GM18870 (cell line): Measurements from ENCODE around the gene GNB1.

Experiments used
- ATAC-seq: cut with Tn5 transposase; IDR thresholded peaks from one replicate; pipeline ENCODE4 v1.9.1; 2021; ENCODE audit warnings: moderate library complexity; ENCODE audit not compliant: unreplicated experiment

GNB1 gene

DNA sequence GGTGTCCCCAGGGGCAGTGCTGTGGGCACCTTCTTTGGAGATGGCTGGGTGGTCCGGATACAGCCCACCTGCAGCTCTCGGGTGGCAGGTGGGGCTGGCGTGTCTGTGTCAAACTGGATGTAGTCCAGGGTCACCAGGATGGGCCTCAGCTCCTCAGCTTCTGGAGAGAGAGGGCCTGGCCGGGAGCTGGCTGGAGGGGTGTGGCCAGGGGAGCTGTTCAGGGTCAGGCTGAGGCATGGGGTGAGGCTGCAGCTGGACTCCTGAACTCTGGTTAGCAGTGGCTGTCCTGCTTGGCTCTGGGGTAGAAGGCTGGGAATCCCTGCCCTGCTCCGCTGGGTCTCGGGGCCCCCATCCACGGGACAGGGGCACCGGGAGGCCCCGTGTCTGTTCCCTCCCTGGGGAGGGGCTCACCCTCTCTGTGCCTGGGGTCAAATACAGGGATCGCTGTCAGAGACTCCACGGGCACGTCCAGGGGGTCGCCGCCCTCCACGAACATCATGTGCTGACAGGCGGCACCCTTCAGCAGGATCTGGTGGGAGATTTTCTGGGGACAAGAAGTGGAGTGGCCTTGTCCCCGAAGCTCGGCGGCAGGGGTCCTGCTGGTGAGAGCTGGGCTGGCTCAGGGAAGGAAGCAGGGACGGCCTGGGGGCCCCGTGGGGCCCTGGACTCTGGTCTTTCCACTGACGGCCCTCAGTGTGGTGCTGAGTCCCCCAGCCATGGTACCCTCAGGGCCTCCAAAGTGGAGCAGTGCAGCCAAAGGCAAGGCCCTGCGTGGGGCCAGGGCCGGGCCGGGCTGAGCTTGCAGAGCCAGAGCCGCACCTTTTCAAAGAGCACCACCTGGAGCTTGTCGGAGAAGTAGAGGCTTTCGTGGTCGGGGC, 32.3 kb upstream of the GNB1 start:
- ATAC-seq = no peak

DNA sequence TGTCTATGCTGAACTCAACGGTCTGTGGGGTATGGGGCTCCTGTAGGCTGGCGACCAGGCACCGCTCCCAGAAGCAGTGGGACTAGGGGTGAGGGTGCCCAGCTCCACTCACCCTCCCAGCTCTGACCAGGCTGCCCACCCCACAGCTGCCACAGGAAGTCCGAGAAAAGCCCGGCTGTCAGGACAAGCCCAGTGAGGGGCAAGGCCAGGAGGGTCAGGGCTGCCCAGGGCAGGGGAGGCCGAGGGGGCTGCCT, 31.7 kb upstream of the GNB1 start:
- no peak for ATAC-seq

DNA sequence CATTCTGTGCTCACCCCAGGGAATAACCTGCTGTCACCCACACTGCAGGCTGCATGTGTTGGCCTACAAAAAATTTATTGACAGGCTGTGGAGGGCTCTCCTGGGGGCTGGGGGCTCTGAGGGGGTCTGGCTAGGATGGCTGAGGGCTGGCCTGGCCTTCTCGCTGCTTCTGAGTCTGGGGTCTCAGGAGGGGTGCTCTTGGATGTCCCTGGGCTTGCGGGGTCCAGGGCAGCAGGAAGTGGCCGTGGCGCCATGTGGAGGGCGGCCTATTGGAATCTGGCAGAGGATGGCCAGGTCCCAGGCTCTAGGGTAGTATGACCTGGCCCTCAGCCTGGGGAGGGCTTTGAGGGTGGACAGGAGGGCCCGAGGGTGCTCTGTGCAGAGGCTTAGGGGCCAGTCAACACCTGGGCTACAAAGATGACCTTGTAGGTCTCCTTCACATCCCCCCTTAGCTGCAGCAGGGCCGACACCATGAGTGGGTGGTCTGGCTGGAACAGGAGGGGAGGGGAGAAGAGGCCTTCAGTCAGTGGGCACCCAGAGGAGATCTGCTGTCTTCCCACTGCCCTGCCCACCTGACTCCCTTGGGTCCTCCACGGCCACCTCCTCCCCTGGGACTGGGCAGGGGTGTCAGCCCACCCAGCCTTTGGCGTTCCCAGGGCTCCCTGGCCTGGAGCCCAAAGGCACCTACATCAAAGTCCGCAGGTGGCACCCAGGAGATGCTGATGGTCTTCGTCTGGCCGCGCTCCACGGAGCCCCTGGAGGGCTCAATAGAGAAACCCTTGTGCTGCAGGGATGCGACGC, 31.2 kb upstream of the GNB1 start:
- ATAC-seq = no peak

DNA sequence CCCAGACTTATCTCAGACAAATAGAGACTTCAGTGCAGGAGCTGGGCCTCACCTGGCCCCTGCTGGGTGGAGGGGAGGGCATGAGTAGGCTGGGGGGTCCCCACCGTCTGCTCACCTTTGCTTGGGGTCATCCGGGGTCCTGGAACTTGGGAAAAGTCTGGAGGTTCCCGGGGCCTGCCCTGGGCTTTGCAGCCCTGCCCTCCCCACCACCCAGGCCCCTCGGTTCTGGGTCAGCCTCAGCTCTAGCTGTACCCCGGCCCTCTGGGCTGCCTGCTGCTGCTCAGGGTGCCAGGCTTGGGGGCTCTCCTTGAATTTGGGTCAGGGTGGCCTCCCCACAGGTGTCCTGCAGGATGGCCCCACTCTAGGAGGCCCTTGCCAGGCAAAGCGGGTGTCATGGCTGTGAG, 30.6 kb upstream of the GNB1 start:
- ATAC-seq = no peak

DNA sequence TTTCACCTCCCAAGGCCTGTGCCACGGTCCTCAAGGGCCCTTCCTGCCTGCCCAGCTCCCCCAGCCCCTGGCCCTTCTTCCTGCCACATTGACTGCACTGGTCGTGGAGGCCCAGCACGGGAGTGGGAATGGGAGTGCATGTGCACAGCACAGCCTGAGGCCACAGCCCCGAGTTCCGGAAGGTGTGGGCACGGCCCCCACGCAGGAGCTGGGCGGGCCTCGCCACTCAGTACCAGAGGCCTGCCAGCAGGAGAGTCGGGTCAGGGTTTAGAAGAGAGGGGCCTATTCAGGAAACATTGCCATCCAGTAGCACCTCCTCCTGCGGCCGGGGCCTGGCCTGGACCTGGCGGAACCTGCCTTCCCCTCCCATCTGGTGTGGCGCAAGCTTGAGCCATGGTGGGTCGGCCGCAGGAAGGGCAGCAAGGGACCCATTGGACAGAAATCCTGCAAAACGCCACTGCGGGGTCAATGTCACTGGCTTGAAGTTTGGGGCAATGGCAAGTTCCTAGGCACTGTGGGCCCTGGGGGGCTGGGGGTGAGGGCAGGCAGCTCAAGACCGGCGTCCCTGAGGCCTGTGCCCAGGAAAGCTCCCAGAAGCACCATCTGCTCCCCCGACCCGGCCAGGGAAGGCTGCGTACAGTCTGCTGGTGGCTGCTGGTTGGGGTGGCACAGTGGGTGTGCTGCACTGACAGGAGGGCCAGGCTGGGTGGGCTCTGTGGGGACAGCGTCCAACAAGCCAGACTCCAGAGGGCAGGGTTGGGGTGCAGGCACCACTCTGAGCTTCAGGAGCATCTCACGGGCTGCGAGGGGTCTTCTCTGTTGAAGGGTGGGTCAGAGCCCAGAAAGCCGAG, 29.9 kb upstream of the GNB1 start:
- ATAC-seq = no peak

DNA sequence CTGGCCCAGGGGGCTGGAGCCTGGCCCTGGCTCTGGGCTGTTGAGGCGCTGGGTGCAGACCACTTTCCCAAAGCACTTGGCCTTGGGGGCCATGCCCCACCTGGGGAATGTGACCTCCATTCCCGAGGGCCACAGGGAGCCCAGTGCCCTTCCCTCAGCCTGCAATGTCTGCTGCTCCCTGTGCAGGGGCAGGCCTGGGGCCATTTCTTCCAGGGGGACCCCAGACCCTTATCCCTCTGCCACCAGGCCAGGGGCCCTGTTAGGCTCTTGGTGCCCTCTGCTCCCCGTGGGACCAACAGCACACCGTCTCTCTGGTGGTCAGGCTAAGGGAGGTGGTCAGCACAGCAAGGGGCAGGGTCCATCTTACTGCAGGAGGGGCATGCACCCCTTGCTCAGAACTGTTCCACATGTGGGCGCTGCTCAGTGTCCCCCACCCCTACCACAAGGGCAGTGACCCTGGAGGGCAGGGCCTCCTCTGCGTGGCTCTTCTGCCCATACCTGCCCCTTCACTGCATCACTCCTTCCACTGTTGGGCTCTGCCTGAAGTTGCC, 29.2 kb upstream of the GNB1 start:
- no peak for ATAC-seq

DNA sequence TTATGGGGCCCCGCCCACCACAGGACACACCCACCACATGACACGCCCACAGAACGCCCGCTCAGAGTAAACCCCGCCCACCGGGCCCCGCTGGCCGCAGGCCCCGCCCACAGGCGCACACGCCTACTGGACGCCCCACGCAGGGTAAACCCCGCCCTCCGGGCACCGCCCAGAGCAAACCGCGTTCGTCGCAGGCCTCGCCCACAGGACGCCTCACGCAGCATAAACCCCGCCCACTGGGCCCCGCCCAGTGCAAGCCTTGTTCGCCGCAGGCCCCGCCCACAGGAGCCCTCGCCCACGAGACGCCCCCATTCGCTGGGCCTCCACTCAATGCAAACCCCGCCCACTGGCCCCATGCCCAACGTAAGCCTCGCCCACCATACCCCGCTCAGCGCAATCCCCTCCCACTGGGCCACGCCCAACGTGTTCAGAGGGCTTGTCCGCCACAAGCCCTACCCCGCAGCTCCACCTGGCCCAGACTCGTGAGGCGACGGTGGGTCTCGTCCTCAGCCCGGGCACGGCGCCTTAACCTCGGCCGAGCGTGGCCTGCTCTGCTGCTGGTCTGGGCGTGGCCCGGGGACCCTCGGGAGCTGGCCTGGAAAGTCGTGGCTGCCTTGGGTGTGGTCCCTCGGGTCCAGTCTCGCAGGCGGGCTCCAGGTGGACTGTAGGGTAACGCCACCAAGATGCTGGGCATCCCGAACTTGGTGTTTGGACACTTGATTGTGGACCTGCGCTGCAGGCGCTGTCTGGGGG, 28.6 kb upstream of the GNB1 start:
- peak; percentile 75 for ATAC-seq

DNA sequence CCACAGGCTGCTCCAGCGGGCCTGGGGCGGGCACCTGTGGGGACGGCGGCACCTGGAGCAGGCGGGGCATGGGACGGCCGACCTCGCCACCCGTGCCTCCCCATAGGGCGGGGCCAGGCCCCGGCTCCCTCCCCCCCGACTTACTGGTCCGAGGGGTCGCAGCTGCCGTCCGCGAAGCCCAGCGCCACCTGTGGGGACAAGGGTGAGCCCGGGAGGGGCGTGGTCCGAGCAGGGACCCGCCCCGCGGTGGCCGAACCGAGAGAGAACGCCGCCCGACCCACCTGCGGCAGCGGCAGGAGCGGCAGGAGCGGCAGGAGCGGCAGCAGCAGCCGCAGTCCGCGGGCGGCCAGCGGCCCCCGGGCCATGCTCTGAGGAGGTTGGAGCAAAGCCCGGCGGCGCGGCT, 28.0 kb upstream of the GNB1 start, which contains the start of gene TMEM52:
TSS of gene TMEM52 (minus strand) at position 379 of the 403 bp plus-strand sequence. CDS start at position 365, 14 bp downstream.
- ATAC-seq = peak; percentile 16

DNA sequence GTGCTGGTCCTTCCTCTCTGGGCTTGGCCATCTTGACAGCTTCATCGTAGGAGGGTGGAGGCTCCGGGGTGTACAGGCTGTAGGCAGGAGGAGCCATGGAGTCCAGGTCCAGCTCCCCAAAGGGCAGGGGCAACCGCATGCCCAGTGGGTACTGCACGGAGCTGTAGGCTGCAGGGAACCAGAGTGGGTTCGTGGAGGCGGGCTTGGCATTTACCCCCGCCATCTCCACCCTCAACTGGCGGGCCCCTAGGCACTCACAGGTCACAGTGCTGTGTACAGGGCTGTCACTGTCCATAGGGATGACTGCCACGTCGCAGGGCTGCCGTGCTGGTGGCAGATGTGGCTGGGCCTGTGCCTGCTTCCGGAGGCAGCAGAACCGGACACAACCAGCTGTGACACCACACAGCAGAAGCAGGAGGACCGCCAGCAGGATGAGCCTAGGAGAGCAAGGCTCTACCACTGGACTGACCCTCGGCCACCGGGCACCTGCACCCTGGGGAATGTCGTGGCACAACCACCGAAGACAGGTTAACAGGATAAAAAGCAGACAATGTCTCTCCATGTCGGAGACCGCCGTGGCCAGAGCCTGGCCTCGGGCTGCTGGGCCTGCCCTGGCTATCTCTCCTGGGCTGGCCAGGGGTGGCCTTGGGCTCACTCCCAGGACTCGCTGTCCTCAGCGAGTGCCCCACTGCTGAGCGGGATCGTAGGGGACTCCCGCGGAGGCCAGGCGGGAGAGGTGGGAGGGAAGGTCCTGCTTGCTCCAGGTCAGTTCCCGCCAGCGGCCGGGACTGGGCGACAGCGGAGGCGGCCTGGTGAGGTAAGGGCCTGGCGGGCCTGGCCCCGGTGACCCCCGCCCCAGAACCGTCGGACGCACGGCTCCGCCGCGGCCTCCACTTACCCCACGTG, 27.4 kb upstream of the GNB1 start:
- no peak for ATAC-seq

DNA sequence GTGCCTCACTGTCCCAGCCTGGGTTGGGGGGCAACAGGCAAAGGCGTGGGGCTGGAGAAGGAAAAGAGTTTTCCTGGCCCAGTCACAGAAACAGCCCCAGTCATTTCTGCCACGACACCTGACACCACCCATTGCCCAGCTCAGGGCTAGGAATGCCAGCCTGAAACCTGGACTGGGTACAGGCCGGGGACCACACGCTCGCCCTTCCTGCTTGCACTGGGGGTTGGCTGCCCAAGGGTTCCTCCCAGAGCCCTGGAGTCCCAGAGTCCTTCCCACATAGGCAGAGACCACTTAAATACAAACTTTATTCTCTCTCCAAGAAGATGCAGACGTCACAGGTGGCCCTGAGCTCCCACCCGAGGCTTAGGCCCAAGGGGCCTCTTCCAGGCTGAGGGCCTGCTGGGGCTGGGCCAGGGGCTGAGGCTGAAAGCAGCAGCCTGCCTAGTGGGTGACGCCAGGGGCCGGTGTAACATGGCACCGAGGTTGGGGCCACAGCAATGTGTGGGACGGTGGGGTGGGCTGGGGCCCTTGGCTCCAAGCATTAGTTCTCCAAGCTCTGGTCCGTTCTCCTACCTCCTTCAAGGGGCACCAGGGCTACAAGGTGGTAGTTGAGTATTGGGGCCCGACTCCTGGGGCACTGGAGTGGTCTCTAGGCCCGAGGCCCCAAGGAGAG, 26.6 kb upstream of the GNB1 start:
- no peak for ATAC-seq

DNA sequence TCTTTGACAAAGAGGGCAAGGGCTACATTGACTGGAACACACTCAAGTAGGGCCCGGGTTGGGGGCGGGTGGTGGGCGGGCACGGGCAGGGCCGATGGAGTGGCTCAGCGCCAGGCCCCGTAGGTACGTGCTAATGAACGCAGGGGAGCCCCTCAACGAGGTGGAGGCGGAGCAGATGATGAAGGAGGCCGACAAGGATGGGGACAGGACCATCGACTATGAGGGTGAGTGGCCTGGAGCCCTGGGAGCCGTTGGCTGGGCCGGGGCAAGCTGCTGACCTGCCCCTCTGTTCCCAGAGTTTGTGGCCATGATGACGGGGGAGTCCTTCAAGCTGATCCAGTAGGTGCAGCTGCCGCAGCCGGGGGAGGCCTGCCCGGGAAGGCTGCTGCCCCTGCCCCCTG, 26.0 kb upstream of the GNB1 start:
- ATAC-seq = no peak

DNA sequence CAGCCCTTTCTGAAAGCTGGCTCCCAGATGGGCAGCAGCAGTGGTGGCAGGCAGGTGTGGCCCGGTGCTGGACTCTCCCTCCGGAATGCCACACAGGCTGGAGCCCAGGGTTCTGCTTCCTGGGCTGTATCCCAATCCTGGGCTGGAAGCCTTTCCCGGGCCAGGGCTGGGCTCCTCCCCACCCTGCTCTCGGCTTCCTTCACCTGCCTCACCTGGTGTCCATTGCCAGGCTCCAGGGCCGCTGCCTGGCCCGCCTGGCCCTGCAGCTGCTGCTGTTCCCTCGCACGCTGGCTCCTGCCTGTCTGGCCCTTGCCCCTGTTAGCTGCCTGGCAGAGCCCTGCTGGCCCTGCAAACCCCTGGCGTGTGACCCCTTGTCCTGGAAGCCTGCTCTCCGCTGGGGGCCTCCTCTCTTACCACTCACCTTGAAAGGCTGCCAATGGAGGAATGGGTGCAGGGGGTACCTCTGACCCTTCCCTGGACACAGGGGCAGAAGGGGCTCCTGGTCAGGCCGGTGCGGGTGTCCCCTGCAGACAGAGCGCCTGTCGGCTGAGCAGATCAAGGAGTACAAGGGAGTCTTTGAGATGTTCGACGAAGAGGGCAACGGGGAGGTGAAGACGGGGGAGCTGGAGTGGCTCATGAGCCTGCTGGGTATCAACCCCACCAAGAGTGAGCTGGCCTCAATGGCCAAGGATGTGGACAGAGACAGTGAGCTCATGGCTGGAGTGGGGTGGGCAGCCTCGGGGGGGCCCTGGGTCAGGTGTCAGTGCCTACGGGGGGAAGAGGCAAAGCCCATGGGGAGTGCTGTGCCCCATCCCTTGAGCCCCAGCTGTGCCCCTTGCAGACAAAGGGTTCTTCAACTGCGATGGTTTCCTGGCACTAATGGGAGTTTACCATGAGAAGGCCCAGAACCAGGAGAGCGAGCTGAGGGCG, 25.3 kb upstream of the GNB1 start:
- ATAC-seq = no peak

DNA sequence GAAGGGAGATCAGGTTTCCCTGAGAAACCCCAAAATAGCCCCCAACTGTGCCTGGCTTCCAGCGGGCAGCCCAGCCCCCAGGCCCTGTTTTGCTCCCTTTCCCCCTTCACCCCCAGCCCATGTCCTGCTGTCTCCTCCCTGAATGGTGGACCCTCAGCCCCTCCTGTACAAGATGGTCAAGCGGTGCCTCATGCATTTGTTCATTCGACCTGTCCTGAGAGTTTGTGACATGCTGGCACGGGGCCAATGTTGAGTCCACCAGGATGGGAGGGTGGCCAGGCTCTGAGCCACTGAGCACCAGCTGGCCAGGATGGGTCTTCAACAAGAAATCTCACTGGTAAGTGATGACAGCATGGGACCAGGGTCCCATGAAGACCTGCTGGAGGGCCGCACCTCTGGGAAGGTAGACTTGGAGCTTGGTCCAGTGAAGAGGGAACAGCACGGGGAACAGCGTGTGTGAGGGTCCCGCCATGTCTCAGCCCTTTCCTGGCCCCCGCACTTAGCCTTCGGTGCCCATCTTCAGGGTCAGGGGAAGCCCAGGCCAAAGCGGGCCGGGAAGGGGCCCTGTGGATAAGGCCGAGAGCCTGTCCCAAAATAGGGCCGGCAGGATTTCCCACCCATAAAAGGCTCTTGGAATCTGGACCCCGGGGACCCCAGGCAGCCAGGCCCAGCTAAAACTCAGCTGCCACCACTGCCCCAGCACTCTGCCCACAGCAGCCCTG, 24.2 kb upstream of the GNB1 start, which contains the start of gene CALML6:
TSS of gene CALML6 (plus strand) at position 290 of the 722 bp plus-strand sequence. CDS start at position 311, 21 bp downstream.
- ATAC-seq = no peak

DNA sequence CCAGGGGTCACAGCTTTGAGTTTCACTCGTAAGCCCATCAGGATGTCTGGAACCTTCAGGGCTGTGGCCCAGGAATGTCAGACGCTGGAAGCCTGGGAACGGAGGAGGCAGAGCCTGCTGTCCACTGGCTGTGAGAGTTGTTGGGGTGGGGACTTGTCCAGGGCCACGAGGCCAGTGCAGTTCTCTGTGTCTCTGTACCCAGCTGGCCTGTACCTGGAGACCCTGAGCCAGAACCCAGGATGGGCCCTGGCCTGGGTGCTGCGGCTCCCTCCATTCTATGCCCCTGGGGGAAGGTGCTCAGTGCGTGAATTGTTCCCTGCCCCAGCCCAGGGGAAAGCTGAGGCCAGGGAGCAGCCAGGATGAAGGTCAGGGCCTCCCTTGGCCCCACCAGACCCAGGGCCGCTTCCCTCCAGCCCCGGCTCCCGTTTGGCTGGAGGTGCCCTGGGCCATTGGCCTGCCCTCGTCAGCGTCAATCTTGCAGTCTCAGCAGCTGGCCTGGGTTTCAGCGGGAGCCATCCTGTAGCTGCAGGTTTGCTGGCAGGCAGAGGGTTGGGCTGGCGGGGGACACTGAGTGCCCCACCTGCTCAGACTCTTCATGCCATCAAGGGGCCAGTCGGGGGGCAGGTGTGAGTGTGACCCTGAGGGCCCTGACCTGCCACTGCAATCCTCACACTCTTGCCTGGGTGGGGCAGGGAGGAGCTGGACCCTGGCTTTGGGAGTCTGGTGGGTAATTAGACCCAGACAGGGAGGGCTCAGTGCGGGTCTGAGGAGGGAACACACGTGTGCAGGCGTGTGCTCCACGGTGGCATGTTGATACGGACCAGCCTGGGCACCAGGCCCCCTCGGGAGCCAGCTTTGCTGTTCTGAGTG, 23.4 kb upstream of the GNB1 start:
- no peak for ATAC-seq

DNA sequence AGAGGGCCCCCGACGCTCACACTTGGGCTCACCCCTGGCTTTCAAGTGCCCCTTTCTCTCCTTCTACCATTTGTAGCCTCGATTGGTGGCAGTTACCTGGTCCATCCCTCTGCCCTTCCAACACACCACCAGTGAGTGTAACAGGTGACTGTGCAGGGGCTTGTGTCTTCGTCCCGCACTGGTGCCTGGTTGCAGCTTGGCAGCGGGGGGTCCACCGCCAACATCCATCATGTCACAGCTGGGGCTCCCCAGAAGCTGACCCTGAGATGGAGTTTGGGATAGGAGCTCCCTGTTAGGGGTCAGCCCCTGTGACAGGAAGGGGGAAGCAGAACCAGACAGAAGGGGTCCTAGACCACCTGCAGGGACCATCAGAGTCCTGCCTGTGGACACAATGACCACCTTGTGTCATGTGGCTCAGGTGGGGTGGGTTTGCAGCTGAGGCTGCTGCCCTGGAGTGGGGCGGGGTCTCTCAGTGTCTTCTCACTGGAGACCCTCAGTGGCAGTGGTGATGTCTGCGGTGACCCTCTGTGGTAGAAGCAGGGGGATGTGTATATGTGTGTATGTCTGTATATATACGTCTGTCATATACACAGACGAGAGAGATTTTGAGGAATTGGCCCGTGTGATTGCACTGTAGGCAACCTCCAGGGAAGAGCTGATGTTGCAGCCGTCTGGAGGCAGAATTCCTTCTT, 20.6 kb upstream of the GNB1 start:
- ATAC-seq = no peak
